ENCODE data around the gene PIP5K1B.
"Not testable (repeated sequence)": the region's sequence is repeated elsewhere in the genome, so short reads cannot be mapped to it uniquely, and the experiment has no call there.

PIP5K1B gene

DNA sequence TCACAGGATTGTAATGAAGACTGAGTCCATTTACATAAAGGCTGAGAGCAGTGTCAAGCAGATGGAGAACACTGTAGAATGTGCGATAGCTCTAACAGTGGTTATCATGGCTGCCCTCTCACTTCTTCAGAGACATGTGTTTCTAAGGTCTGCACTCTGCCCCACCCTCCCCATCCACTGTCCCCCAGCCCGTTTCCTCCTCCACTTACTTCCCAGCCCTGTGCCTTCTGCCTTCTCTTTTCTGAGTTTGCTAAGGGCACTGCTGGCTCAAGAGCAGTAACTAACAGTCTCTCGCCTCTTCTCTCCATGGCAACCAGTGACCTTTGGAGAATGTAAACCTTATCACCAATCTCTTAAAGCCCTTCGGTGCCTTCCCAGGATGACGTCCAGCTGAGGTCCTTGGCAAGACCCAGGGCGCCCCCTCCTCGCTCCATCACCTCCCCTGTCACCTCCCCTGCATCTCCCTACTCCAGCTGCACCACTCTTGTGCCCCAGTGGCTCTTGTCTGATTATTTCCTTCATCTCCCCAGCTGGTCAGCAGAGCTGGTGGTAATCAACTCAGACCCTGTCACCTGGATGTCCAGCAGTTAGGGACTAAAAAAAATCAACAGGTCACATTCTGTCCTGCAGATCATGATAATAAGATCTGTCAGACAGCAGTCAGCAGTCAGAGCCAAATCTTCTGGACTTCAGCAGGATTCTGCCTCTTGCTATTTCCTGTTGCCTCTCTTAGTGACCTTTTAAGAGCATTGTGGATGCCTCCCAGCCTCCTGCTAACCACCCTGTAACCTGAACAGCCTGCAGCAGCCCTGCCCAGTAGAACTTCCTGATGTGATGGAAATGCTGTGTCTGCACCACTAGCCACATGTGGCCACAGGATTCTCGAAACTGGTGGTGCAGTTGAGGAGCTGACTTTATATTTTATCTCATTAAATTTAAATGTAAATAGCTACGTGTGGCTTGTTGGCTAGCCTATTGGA lies 339.5 kb downstream of the PIP5K1B start:
- no peak overlapping the region for H3K4me3 ChIP-seq (ENCODE audit: low read depth, low read length)
- H3K27ac ChIP-seq (ENCODE audit: low read depth, low read length): no peak overlapping the region
- no peaks in the 10 kb centered on the region for H3K36me3 ChIP-seq (ENCODE audit: insufficient read depth, low read length)
- H2AFZ ChIP-seq (ENCODE audit: low read length, unreplicated experiment): no peak overlapping the region
- H3K4me1 ChIP-seq (ENCODE audit: control insufficient read depth, insufficient read depth, low read length, unreplicated experiment): peaks cover 6% of the 10 kb centered on the region
- peaks cover 14% of the 10 kb centered on the region for H3K79me2 ChIP-seq (ENCODE audit: control insufficient read depth, insufficient read depth, low read length, unreplicated experiment)
- H3K27me3 ChIP-seq (ENCODE audit: insufficient read depth, low read length): no peaks in the 10 kb centered on the region

DNA sequence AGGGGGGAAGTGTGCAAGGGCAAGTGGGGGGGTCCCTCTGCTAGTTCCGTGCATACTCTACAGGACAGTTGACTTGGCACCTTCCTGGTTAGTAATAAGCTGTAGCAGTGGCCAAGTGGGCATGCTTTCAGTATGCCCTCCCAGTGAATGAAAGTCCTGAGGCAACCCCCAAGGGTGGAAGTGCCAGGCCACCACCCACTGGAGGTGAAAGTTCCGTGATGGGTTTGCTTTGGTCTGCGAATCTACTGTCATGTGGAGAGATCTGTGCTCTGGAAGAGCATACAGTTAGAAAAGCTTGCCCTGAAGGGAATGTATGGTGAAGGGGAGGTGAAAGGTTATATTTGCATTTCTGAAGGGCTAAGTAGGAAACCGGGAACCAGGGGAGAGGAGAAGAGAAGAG lies 340.8 kb downstream of the PIP5K1B start:
- Histone ChIP-seq H3K79me2 (ENCODE audit: control insufficient read depth, insufficient read depth, low read length, unreplicated experiment) (peaks cover 8% of the 10 kb centered on the region), H3K4me3 (ENCODE audit: low read depth, low read length) (no peak overlapping the region), H3K4me1 (ENCODE audit: control insufficient read depth, insufficient read depth, low read length, unreplicated experiment) (peaks cover 6% of the 10 kb centered on the region), H2AFZ (ENCODE audit: low read length, unreplicated experiment) (no peak overlapping the region), H3K36me3 (ENCODE audit: insufficient read depth, low read length) (no peaks in the 10 kb centered on the region), H3K27ac (ENCODE audit: low read depth, low read length) (no peak overlapping the region), H3K27me3 (ENCODE audit: insufficient read depth, low read length) (no peaks in the 10 kb centered on the region)

- no peaks in the 10 kb centered on the region for H3K27me3 ChIP-seq (ENCODE audit: insufficient read depth, low read length)
These were observed 341.7 kb downstream of the PIP5K1B start for GRCh38 chr9:69046723-69047122.

DNA sequence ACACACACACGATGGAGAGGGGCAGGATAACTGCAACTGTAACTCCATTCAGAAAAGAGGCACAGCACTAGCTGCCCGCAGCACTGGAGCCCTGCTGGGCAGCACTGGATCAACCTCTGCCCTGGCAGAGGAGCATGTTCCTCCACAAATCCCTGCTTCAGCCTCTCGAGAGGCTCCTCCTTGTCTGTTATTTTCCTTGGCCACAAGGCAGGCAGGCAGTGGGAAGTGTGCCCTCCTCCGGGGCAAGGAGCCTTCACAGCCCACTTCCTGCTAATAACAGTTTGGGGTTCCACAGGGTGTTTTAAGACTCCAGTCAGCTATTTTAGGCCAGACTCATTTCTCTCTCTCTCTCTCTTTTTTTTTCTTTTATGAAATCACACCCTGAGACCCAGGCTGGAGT lies 342.3 kb downstream of the PIP5K1B start:
- no peak overlapping the region for H2AFZ ChIP-seq (ENCODE audit: low read length, unreplicated experiment)
- H3K36me3 ChIP-seq (ENCODE audit: insufficient read depth, low read length): no peaks in the 10 kb centered on the region
- H3K27me3 ChIP-seq (ENCODE audit: insufficient read depth, low read length): no peaks in the 10 kb centered on the region
- no peak overlapping the region for H3K27ac ChIP-seq (ENCODE audit: low read depth, low read length)
- peaks cover 2% of the 10 kb centered on the region for H3K79me2 ChIP-seq (ENCODE audit: control insufficient read depth, insufficient read depth, low read length, unreplicated experiment)
- peaks cover 6% of the 10 kb centered on the region for H3K4me1 ChIP-seq (ENCODE audit: control insufficient read depth, insufficient read depth, low read length, unreplicated experiment)
- no peak overlapping the region for H3K4me3 ChIP-seq (ENCODE audit: low read depth, low read length)

More at GRCh38 chr9:69046723-69047122, 341.7 kb downstream of the PIP5K1B start:
- H3K4me1 ChIP-seq (ENCODE audit: control insufficient read depth, insufficient read depth, low read length, unreplicated experiment): peaks cover 6% of the 10 kb centered on the region
- no peak overlapping the region for H3K27ac ChIP-seq (ENCODE audit: low read depth, low read length)
- H3K4me3 ChIP-seq (ENCODE audit: low read depth, low read length): no peak overlapping the region
- no peak overlapping the region for H2AFZ ChIP-seq (ENCODE audit: low read length, unreplicated experiment)
- H3K79me2 ChIP-seq (ENCODE audit: control insufficient read depth, insufficient read depth, low read length, unreplicated experiment): peaks cover 2% of the 10 kb centered on the region
- no peaks in the 10 kb centered on the region for H3K36me3 ChIP-seq (ENCODE audit: insufficient read depth, low read length)

DNA sequence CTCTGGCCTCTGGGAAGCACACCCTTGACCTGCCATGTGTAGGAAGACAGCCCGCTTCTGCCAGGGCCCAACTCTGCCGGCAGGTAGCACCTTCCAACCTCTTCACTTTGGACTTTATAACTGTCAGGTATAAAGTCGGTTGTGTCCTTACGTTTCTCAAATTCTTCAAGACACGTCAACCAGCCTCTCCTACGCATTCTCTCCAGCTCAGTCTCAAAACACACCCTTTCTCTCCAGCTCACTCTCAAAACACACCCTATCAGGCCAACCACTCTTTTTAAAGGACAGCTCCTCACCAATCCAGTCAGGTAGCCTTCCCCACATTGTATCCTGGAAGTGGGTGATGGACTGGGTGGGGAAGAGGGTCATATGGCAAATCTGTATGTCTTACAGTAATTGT lies 344.1 kb downstream of the PIP5K1B start:
- Histone ChIP-seq H3K4me3 (ENCODE audit: low read depth, low read length) (no peak overlapping the region), H3K4me1 (ENCODE audit: control insufficient read depth, insufficient read depth, low read length, unreplicated experiment) (peaks cover 6% of the 10 kb centered on the region), H3K36me3 (ENCODE audit: insufficient read depth, low read length) (no peaks in the 10 kb centered on the region), H3K79me2 (ENCODE audit: control insufficient read depth, insufficient read depth, low read length, unreplicated experiment) (no peaks in the 10 kb centered on the region), H3K27ac (ENCODE audit: low read depth, low read length) (no peak overlapping the region), H3K27me3 (ENCODE audit: insufficient read depth, low read length) (no peaks in the 10 kb centered on the region), H2AFZ (ENCODE audit: low read length, unreplicated experiment) (no peak overlapping the region)

GRCh38 chr9:69050936-69051335 lies 345.9 kb downstream of the PIP5K1B start:
- H3K36me3 ChIP-seq (ENCODE audit: insufficient read depth, low read length); H3K27ac ChIP-seq (ENCODE audit: low read depth, low read length); H3K4me3 ChIP-seq (ENCODE audit: low read depth, low read length); H3K79me2 ChIP-seq (ENCODE audit: control insufficient read depth, insufficient read depth, low read length, unreplicated experiment); H3K4me1 ChIP-seq (ENCODE audit: control insufficient read depth, insufficient read depth, low read length, unreplicated experiment); H2AFZ ChIP-seq (ENCODE audit: low read length, unreplicated experiment); H3K27me3 ChIP-seq (ENCODE audit: insufficient read depth, low read length): not testable (repeated sequence)

DNA sequence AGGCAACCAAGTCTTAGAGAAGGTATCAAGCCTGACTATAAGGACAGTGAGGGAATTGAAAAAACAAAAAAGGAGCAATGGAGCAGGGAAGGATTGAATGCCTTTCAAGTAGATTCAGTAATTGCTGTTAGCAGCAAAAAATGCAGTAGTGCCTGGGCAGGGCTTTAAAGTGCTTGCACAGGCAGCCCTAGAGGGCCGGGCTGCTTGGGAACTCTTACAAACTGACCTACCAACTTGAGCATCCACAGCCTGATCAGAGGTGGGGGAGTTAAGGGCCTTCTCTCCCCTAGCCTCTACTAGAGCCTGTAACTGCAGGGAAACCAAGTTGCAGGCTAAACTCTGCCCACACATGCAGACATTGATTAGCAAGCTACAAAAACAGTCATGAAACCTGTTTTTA lies 349.9 kb downstream of the PIP5K1B start:
- H3K36me3 ChIP-seq (ENCODE audit: insufficient read depth, low read length): 0 out of 2 replicates have a peak, but pooled peaks cover 4% of the 10 kb centered on the region
- no peak overlapping the region for H3K27ac ChIP-seq (ENCODE audit: low read depth, low read length)

GRCh38 chr9:69056191-69056815 lies 351.3 kb downstream of the PIP5K1B start:
- Histone ChIP-seq H2AFZ (ENCODE audit: low read length, unreplicated experiment) (no peak overlapping the region), H3K79me2 (ENCODE audit: control insufficient read depth, insufficient read depth, low read length, unreplicated experiment) (no peaks in the 10 kb centered on the region), H3K27ac (ENCODE audit: low read depth, low read length) (no peak overlapping the region)

More for the DNA sequence above, 349.9 kb downstream of the PIP5K1B start:
- no peaks in the 10 kb centered on the region for H3K4me1 ChIP-seq (ENCODE audit: control insufficient read depth, insufficient read depth, low read length, unreplicated experiment)
- no peak overlapping the region for H3K4me3 ChIP-seq (ENCODE audit: low read depth, low read length)
- no peaks in the 10 kb centered on the region for H3K27me3 ChIP-seq (ENCODE audit: insufficient read depth, low read length)
- no peak overlapping the region for H2AFZ ChIP-seq (ENCODE audit: low read length, unreplicated experiment)
- no peaks in the 10 kb centered on the region for H3K79me2 ChIP-seq (ENCODE audit: control insufficient read depth, insufficient read depth, low read length, unreplicated experiment)

GRCh38 chr9:69058101-69058500 lies 353.1 kb downstream of the PIP5K1B start:
- H3K79me2 ChIP-seq (ENCODE audit: control insufficient read depth, insufficient read depth, low read length, unreplicated experiment): no peaks in the 10 kb centered on the region
- 0 out of 2 replicates have a peak, but pooled peaks cover 4% of the 10 kb centered on the region for H3K36me3 ChIP-seq (ENCODE audit: insufficient read depth, low read length)
- H3K27ac ChIP-seq (ENCODE audit: low read depth, low read length): no peak overlapping the region
- no peak overlapping the region for H2AFZ ChIP-seq (ENCODE audit: low read length, unreplicated experiment)
- no peaks in the 10 kb centered on the region for H3K4me1 ChIP-seq (ENCODE audit: control insufficient read depth, insufficient read depth, low read length, unreplicated experiment)
- no peak overlapping the region for H3K4me3 ChIP-seq (ENCODE audit: low read depth, low read length)
- H3K27me3 ChIP-seq (ENCODE audit: insufficient read depth, low read length): no peaks in the 10 kb centered on the region

More at GRCh38 chr9:69056191-69056815, 351.3 kb downstream of the PIP5K1B start:
- Histone ChIP-seq H3K36me3 (ENCODE audit: insufficient read depth, low read length) (0 out of 2 replicates have a peak, but pooled peaks cover 4% of the 10 kb centered on the region), H3K27me3 (ENCODE audit: insufficient read depth, low read length) (no peaks in the 10 kb centered on the region), H3K4me3 (ENCODE audit: low read depth, low read length) (no peak overlapping the region), H3K4me1 (ENCODE audit: control insufficient read depth, insufficient read depth, low read length, unreplicated experiment) (no peaks in the 10 kb centered on the region)

Measured in ACC112 (cell line).